K562 (cell line): Measurements from ENCODE around the gene PRDX2. TPM values are rescaled to one million over a fixed set of nuclear protein-coding genes. Genes with fewer than 3 reads are reported as not detected.

Experiments
- E2F5 ChIP-seq: sonication (generic); formaldehyde crosslinking; IDR thresholded peaks from 2 replicates; pipeline ENCODE4 v1.8.0; 2022; ENCODE audit warnings: mild to moderate bottlenecking, missing genetic modification reagents
- FIP1L1 ChIP-seq: fragments of 200-400 bp; formaldehyde crosslinking; IDR thresholded peaks from 2 replicates; pipeline ENCODE4 v1.6.1; 2018; ENCODE audit warnings: mild to moderate bottlenecking, low read depth, low read length; ENCODE audit not compliant: poor library complexity, severe bottlenecking
- HDAC1 ChIP-seq, 2 experiments: fragments of 450-650 bp; IDR thresholded peaks; 2 replicates each; pipeline ENCODE4 v1.6.1; 2016 to 2017; ENCODE audit warnings: inconsistent platforms in 1 of 2, mild to moderate bottlenecking in 1 of 2, moderate library complexity in 1 of 2
- HDGF ChIP-seq: fragments of 450-650 bp; IDR thresholded peaks from 2 replicates; pipeline ENCODE4 v1.6.1; 2016
- IFI16 ChIP-seq: fragments of 250-450 bp; sonication (Bioruptor Pico); IDR thresholded peaks from 2 replicates; pipeline ENCODE4 v2.1.2; 2022; ENCODE audit warnings: mild to moderate bottlenecking, inconsistent platforms
- MED1 ChIP-seq: sonication (generic); formaldehyde crosslinking; IDR thresholded peaks from 2 replicates; pipeline ENCODE4 v1.8.1; 2023; ENCODE audit warnings: missing genetic modification reagents, borderline replicate concordance
- NFIX ChIP-seq: fragments of 250-450 bp; sonication (Bioruptor Pico); IDR thresholded peaks from 2 replicates; pipeline ENCODE4 v1.4.0; 2020; ENCODE audit warnings: low read depth, mild to moderate bottlenecking, moderate library complexity
- PCBP2 ChIP-seq: fragments of 200-400 bp; formaldehyde crosslinking; IDR thresholded peaks from 2 replicates; pipeline ENCODE4 v1.6.1; 2018; ENCODE audit warnings: low read length, low read depth, mild to moderate bottlenecking, moderate library complexity; ENCODE audit not compliant: poor library complexity, severe bottlenecking
- POLR2AphosphoS2 ChIP-seq: IDR thresholded peaks from 2 replicates; pipeline ENCODE4 v1.6.1; 2012; ENCODE audit warnings: low read length, improper control_type of control experiment
- RNF2 ChIP-seq: sonication (generic); IDR thresholded peaks from 2 replicates; pipeline ENCODE4 v1.6.1; 2016
- U2AF1 ChIP-seq: fragments of 200-400 bp; formaldehyde crosslinking; optimal IDR thresholded peaks from 2 replicates; pipeline ENCODE3; 2017; ENCODE audit warnings: mild to moderate bottlenecking, low read depth, low read length, moderate library complexity
- ZBTB43 ChIP-seq: sonication (generic); formaldehyde crosslinking; IDR thresholded peaks from 2 replicates; pipeline ENCODE4 v1.8.0; 2023; ENCODE audit warnings: mild to moderate bottlenecking, missing genetic modification reagents
- ZBTB49 ChIP-seq: sonication (generic); formaldehyde crosslinking; IDR thresholded peaks from 2 replicates; pipeline ENCODE4 v1.8.0; 2022; ENCODE audit warnings: missing genetic modification reagents, mild to moderate bottlenecking, borderline replicate concordance
- ZHX1 ChIP-seq: fragments of 150-350 bp; conservative IDR thresholded peaks from 2 replicates; pipeline ENCODE4 v1.6.1; 2014; ENCODE audit warnings: low read length
- ZNF133 ChIP-seq: fragments of 250-450 bp; sonication (Bioruptor Pico); IDR thresholded peaks from 2 replicates; pipeline ENCODE4 v1.4.0; 2020; ENCODE audit warnings: mild to moderate bottlenecking
- ZNF445 ChIP-seq: fragments of 250-450 bp; sonication (Bioruptor Pico); IDR thresholded peaks from 2 replicates; pipeline ENCODE4 v1.4.0; 2020; ENCODE audit warnings: low read depth, mild to moderate bottlenecking, moderate library complexity
- ZNF507 ChIP-seq: conservative IDR thresholded peaks from 2 replicates; pipeline ENCODE4 v1.6.1; 2017; ENCODE audit warnings: missing genetic modification characterization, missing compliant biosample characterization
- ZNF780A ChIP-seq: fragments of 250-450 bp; sonication (Bioruptor Pico); IDR thresholded peaks from 2 replicates; pipeline ENCODE4 v1.5.0; 2021; ENCODE audit warnings: mild to moderate bottlenecking
- polyA plus RNA-seq, 8 experiments: library from polyadenylated mRNA; depleted of rRNA in 4 of 8; stranded (reverse) in 5 of 8; unstranded in 3 of 8; fragments of >200 nt; fragmentation: Nextera tagmentation in 2 of 8; fragmentation: Illumina TruSeq in 1 of 8; extraction: Ambion mirVana in 2 of 8; extraction: Trizol in 1 of 8; gene quantifications; 2 replicates each; pipeline versions ENCODE4 v1.2.1 to v1.2.3, GENCODE V29; 2011 to 2014; ENCODE audit warnings: inconsistent platforms in 1 of 8, missing spikeins in 1 of 8
- total RNA-seq, 7 experiments: library from RNA; depleted of rRNA in 6 of 7; stranded (reverse); fragments of >200 nt in 6 of 7; fragmentation: Illumina TruSeq in 2 of 7; extraction: Trizol in 2 of 7; gene quantifications; 2 replicates each; pipeline versions ENCODE4 v1.2.1 to v1.2.3, GENCODE V29; 2011 to 2021; ENCODE audit warnings: low replicate concordance in 1 of 7

PRDX2 gene
- total and polyA plus RNA-seq, 9 of the 15 experiments (the other 6 are each of a cell fraction or from before 2014, with no cell fraction given): 206 to 1,183 (median 415) TPM

- 0 out of 2 replicates have a peak, but pooled peaks have one; percentile 57 for TF ChIP-seq ZBTB43 (CRISPR knock-in tag)
- no peak for TF ChIP-seq ZNF780A (CRISPR knock-in tag)
- no peak for TF ChIP-seq ZNF445
- TF ChIP-seq HDGF: no peak
- no peak for TF ChIP-seq U2AF1
- TF ChIP-seq RNF2: 0 out of 2 replicates have a peak, but pooled peaks have one; percentile 38
- TF ChIP-seq ZHX1: no peak
- TF ChIP-seq ZBTB49: no peak
- TF ChIP-seq NFIX (CRISPR knock-in tag): no peak
- peak; percentile 95 for TF ChIP-seq FIP1L1
- peak in 1 of 2 experiments; percentile 98; a peak in 3 of 4 replicates for TF ChIP-seq HDAC1 (IDR thresholded peaks at IDR 0.05)
- TF ChIP-seq ZNF507 (tag): no peak
- no peak for TF ChIP-seq PCBP2
- no peak for TF ChIP-seq IFI16 (CRISPR knock-in tag)
- TF ChIP-seq ZNF133 (CRISPR knock-in tag): no peak
- peak; percentile 53; the same call in 1 of the 2 replicates for TF ChIP-seq MED1 (CRISPR knock-in tag)
- TF ChIP-seq E2F5 (CRISPR knock-in tag): peak; percentile 75; the same call in 1 of the 2 replicates
- no peak for TF ChIP-seq POLR2AphosphoS2
Measured at GRCh38 chr19:12782424-12783290, 18.9 kb downstream of the PRDX2 start (continued).
